H9 (cell line): Measurements from ENCODE around the gene SMIM15. TPM values are rescaled to one million over a fixed set of nuclear protein-coding genes. Genes with fewer than 3 reads are reported as not detected.
A peak's percentile ranks its signal among the peaks of the same experiment; 100 is the strongest.

Source experiments
- DNase-seq: peaks from one replicate; pipeline ENCODE4 v3.0.0-alpha.2; 2017
- H2AFZ ChIP-seq: one replicate; pipeline ENCODE4 v1.6.1; 2013; ENCODE audit warnings: mild to moderate bottlenecking, low read length, control low read depth, moderate library complexity
- H2AK5ac ChIP-seq: 2 replicates; pipeline ENCODE4 v1.6.1; 2013; ENCODE audit warnings: low read length, control low read depth, mixed read lengths; ENCODE audit not compliant: insufficient read length
- H2BK120ac ChIP-seq: one replicate; pipeline ENCODE4 v1.6.1; 2013; ENCODE audit warnings: low read depth, mild to moderate bottlenecking, low read length, control low read depth, inconsistent platforms; ENCODE audit not compliant: poor library complexity, severe bottlenecking
- H2BK12ac ChIP-seq: 2 replicates; pipeline ENCODE4 v1.6.1; 2013; ENCODE audit warnings: low read length, control low read depth, mixed read lengths, low read depth; ENCODE audit not compliant: insufficient read length
- H2BK15ac ChIP-seq: 2 replicates; pipeline ENCODE4 v1.6.1; 2013; ENCODE audit warnings: low read depth, low read length, control low read depth
- H2BK20ac ChIP-seq: one replicate; pipeline ENCODE4 v1.6.1; 2013; ENCODE audit warnings: low read depth, mild to moderate bottlenecking, low read length, control low read depth, inconsistent platforms; ENCODE audit not compliant: poor library complexity, severe bottlenecking
- H2BK5ac ChIP-seq: 2 replicates; pipeline ENCODE4 v1.6.1; 2013; ENCODE audit warnings: low read length, control low read depth, mixed read lengths; ENCODE audit not compliant: insufficient read length
- H3K14ac ChIP-seq: 2 replicates; pipeline ENCODE4 v1.6.1; 2013; ENCODE audit warnings: low read length, control low read depth; ENCODE audit not compliant: insufficient read depth
- H3K18ac ChIP-seq: 2 replicates; pipeline ENCODE4 v1.6.1; 2013; ENCODE audit warnings: low read depth, mild to moderate bottlenecking, mixed read lengths, low read length, control low read depth; ENCODE audit not compliant: insufficient read length
- H3K23ac ChIP-seq: 2 replicates; pipeline ENCODE4 v1.6.1; 2013; ENCODE audit warnings: low read length, control low read depth, mixed read lengths, low read depth; ENCODE audit not compliant: insufficient read length
- H3K23me2 ChIP-seq: 2 replicates; pipeline ENCODE4 v1.6.1; 2013; ENCODE audit warnings: low read depth, mild to moderate bottlenecking, mixed read lengths, low read length, control low read depth; ENCODE audit not compliant: insufficient read length, poor library complexity, severe bottlenecking
- H3K27ac ChIP-seq: 2 replicates; pipeline ENCODE4 v1.5.1; 2013; ENCODE audit warnings: low read length, control low read depth, mixed read lengths, low read depth; ENCODE audit not compliant: insufficient read length
- H3K27me3 ChIP-seq: 2 replicates; pipeline ENCODE4 v1.6.1; 2013; ENCODE audit warnings: low read length, control low read depth, inconsistent platforms; ENCODE audit not compliant: insufficient read depth
- H3K4ac ChIP-seq: 2 replicates; pipeline ENCODE4 v1.6.1; 2013; ENCODE audit warnings: low read depth, mild to moderate bottlenecking, control low read depth, inconsistent platforms, low read length, moderate library complexity
- H3K4me1 ChIP-seq: 2 replicates; pipeline ENCODE4 v1.6.1; 2013; ENCODE audit warnings: low read length, control low read depth, inconsistent platforms; ENCODE audit not compliant: insufficient read depth
- H3K4me2 ChIP-seq: 2 replicates; pipeline ENCODE4 v1.6.1; 2013; ENCODE audit warnings: low read length, control low read depth, mixed read lengths; ENCODE audit not compliant: insufficient read length, insufficient read depth
- H3K56ac ChIP-seq: 2 replicates; pipeline ENCODE4 v1.6.1; 2013; ENCODE audit warnings: low read depth, mild to moderate bottlenecking, mixed read lengths, low read length, control low read depth; ENCODE audit not compliant: insufficient read length
- H3K79me1 ChIP-seq: 2 replicates; pipeline ENCODE4 v1.6.1; 2013; ENCODE audit warnings: low read depth, mild to moderate bottlenecking, moderate library complexity, low read length, control low read depth, inconsistent platforms; ENCODE audit not compliant: insufficient read depth, poor library complexity, severe bottlenecking
- H3K79me2 ChIP-seq: 2 replicates; pipeline ENCODE4 v1.6.1; 2013; ENCODE audit warnings: low read length, control low read depth, inconsistent platforms; ENCODE audit not compliant: insufficient read depth
- H3K9ac ChIP-seq: 2 replicates; pipeline ENCODE4 v1.6.1; 2013; ENCODE audit warnings: low read length, control low read depth, mixed read lengths; ENCODE audit not compliant: insufficient read length; ENCODE audit errors: extremely low read depth
- H3K9me3 ChIP-seq: one replicate; pipeline ENCODE4 v1.6.1; 2013; ENCODE audit warnings: low read depth, low read length, inconsistent platforms; ENCODE audit not compliant: control insufficient read depth
- H3T11ph ChIP-seq: one replicate; pipeline ENCODE4 v1.6.1; 2013; ENCODE audit warnings: mild to moderate bottlenecking, low read length, control low read depth, inconsistent platforms
- H4K20me1 ChIP-seq: one replicate; pipeline ENCODE4 v1.6.1; 2013; ENCODE audit not compliant: control insufficient read depth, insufficient read length, insufficient read depth
- H4K5ac ChIP-seq: 2 replicates; pipeline ENCODE4 v1.6.1; 2013; ENCODE audit warnings: low read depth, mild to moderate bottlenecking, mixed read lengths, low read length, control low read depth; ENCODE audit not compliant: insufficient read length
- H4K8ac ChIP-seq: replicated peaks from 2 replicates; pipeline ENCODE4 v1.6.1; 2013; ENCODE audit warnings: low read length, control low read depth, mixed read lengths, low read depth; ENCODE audit not compliant: insufficient read length
- H4K91ac ChIP-seq: 2 replicates; pipeline ENCODE4 v1.6.1; 2013; ENCODE audit warnings: low read depth, mild to moderate bottlenecking, moderate library complexity, mixed read lengths, low read length, control low read depth; ENCODE audit not compliant: insufficient read length
- H3K27ac Mint-ChIP-seq, 3 experiments: 2 replicates in 2 of 3; 3 replicates in 1 of 3; pipeline ENCODE4 v1.8.0; 2020 to 2021; ENCODE audit warnings: mixed read lengths in 3 of 3, mild to moderate bottlenecking in 1 of 3, moderate library complexity in 1 of 3
- H3K27me3 Mint-ChIP-seq: 2 replicates; pipeline ENCODE4 v1.8.0; 2021; ENCODE audit warnings: low read depth, mild to moderate bottlenecking, moderate library complexity, mixed read lengths
- H3K36me3 Mint-ChIP-seq, 3 experiments: 2 replicates in 2 of 3; 3 replicates in 1 of 3; pipeline ENCODE4 v1.8.0; 2020 to 2021; ENCODE audit warnings: low read depth in 3 of 3, mixed read lengths in 3 of 3; ENCODE audit not compliant: insufficient read depth in 1 of 3
- H3K4me1 Mint-ChIP-seq, 2 experiments: 2 replicates each; pipeline ENCODE4 v1.8.0; 2020; ENCODE audit warnings: mixed read lengths in 2 of 2
- H3K4me3 Mint-ChIP-seq, 2 experiments: 2 replicates in 1 of 2; 3 replicates in 1 of 2; pipeline ENCODE4 v1.8.0; 2020 to 2021; ENCODE audit warnings: mild to moderate bottlenecking in 2 of 2, mixed read lengths in 2 of 2, moderate library complexity in 1 of 2
- H3K9me3 Mint-ChIP-seq, 2 experiments: 2 replicates in 1 of 2; 3 replicates in 1 of 2; pipeline ENCODE4 v1.8.0; 2020; ENCODE audit warnings: mild to moderate bottlenecking in 2 of 2, mixed read lengths in 2 of 2, moderate library complexity in 1 of 2
- CTCF ChIP-seq: fragments of 200-600 bp; sonication (generic); conservative IDR thresholded peaks from 3 replicates; pipeline ENCODE4 v1.8.0; 2021; ENCODE audit warnings: antibody characterized with exemption, mild to moderate bottlenecking
- WGBS: extraction: QIAGEN DNeasy Blood & Tissue Kit; methylation state at CpG from one replicate; pipeline ENCODE4 v1.1.7; 2013; ENCODE audit warnings: missing lambda C conversion rate, low lambda C conversion rate, mixed read lengths; ENCODE audit not compliant: insufficient read length; ENCODE audit errors: extremely low coverage; 5-methylcytosine and 5-hydroxymethylcytosine counted together
- total RNA-seq: library from RNA; stranded (reverse); gene quantifications from 2 replicates; pipeline ENCODE4 v1.2.1, GENCODE V29; 2021

SMIM15 gene
- total RNA-seq, 1 experiment from 2014 or later: 75.3 TPM

- Histone ChIP-seq H3K23me2 (no peaks in the 10 kb centered on the region), H2BK120ac (no peak overlapping the region), H4K5ac (peak overlapping the region; percentile 7), H3K4me2 (no peak overlapping the region), H3K4me1 (no peaks in the 10 kb centered on the region), H4K91ac (no peak overlapping the region), H3K23ac (no peak overlapping the region), H3K9me3 (no peaks in the 10 kb centered on the region), H3T11ph (no peak overlapping the region), H3K9ac (no peak overlapping the region), H3K14ac (peak overlapping the region; percentile 57), H4K20me1 (no peaks in the 10 kb centered on the region), H3K4ac (no peak overlapping the region), H2AK5ac (no peak overlapping the region), H3K56ac (no peak overlapping the region), H2BK15ac (no peak overlapping the region), H3K79me1 (no peaks in the 10 kb centered on the region), H3K79me2 (no peaks in the 10 kb centered on the region), H4K8ac (no peak overlapping the region), H2AFZ (no peak overlapping the region), H2BK5ac (no peak overlapping the region), H2BK12ac (no peak overlapping the region), H3K18ac (peak overlapping the region; percentile 42), H2BK20ac (no peak overlapping the region), H3K27me3 (no peaks in the 10 kb centered on the region), H3K27ac (no peak overlapping the region)
- no peak overlapping the region for H3K4me3 Mint-ChIP-seq
- peaks cover 6 to 9% (median 7%) of the 10 kb centered on the region in 3 experiments; a peak in 6 of 7 replicates for H3K36me3 Mint-ChIP-seq
- H3K9me3 Mint-ChIP-seq: peaks cover 14 to 18% of the 10 kb centered on the region in 2 experiments
- no peaks in the 10 kb centered on the region; the same call in 1 of the 2 replicates for H3K27me3 Mint-ChIP-seq
- peaks cover 0 to 9% of the 10 kb centered on the region in 2 experiments; a peak in 1 of 4 replicates for H3K4me1 Mint-ChIP-seq
- WGBS: no CpG with 5 or more reads among the region's 8 CpGs
- DNase-seq: peak; percentile 34
- H3K27ac Mint-ChIP-seq: no peak overlapping the region
- TF ChIP-seq CTCF: no peak
Measured at GRCh38 chr5:61200582-61201155, 38.4 kb upstream of the SMIM15 start.
